ENCODE measurements around the gene CAMKMT.

CAMKMT gene

DNA sequence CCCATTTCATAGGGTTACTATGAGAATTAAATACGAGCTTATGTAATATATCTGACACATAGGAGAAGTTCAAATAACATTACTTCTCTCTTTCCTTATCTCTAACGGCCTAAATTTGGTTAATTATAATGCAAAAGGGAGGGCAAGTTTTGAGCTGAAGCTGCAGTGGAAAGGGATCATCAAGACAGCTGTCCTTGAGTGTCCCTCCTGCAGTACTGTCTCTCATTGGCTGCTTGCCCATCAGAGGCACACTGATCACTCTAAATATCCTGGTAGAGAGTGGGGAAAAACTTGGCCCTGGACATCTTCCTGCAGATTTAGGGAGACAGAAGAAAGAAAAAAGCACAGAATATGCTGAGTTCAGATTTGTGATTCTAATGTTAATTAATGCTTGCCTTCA is 186.0 kb downstream of the CAMKMT start:
- no peak for TF ChIP-seq CTCF (IDR thresholded peaks at IDR 0.05)
- Histone ChIP-seq H3K4me3 (no peak overlapping the region), H3K27ac (no peak overlapping the region)
- no peak for DNase-seq (ENCODE audit: low spot score)

DNA sequence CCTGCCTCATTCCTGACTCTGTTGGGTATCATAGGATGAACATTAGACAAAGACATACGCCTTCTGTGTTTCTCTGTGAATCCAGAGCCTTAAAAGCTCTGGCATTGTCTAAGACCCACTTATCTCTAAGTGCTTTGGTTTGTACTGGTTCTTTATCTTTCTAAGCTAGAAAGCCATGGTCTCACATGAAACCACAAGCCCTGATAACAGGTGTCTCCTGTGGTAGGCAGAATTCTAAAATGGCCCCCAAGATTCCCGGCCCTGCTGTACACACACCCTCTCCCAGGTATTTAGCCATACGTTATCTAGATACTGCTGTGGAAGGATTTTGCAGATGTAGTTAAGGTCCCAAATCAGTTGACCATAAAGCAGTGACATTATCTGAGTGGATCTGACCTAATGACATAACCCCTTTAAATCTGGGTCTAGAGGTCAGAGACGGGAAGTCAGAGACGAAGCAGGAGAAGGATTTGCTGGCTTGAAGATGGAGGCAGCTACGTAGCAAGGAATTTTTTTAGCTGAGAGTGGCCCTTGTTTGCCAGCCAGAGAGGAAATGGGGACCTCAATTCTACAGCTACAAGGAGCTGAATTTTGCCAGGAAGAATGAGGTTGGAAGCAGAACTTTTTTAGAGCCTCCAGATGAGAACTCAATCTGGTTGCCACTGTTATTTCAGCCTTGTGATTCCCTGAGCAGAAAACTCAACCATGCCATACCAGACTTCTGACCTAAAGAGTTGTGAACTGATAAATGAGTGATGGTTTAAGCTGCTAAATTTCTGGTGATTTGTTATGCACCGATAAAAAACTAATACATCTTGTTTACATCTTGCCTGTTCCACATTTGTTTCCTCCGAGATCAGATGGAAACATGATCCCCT is 186.7 kb downstream of the CAMKMT start:
- no peak for DNase-seq (ENCODE audit: low spot score)
- no peak for TF ChIP-seq CTCF (IDR thresholded peaks at IDR 0.05)
- Histone ChIP-seq H3K27ac (no peak overlapping the region), H3K4me3 (no peak overlapping the region)

DNA sequence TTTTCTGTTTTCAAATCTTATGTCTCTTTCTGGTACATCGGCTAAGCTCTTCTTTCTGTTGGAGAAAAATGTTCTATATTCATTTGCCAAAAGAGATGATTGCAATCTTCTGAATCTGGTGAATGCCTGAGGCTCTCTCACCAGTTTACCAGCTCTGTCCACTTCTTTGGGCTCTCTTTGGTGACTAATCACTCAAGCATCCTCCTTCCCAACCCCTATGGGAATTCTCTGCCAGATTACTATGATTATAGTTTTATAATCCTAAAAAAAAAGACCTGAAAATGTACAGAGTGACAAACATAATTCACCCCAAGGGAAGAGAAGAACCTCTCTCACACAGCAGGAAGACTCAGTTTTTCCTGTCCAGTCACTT is 187.3 kb downstream of the CAMKMT start:
- no peak for DNase-seq (ENCODE audit: low spot score)
- no peak for TF ChIP-seq CTCF (IDR thresholded peaks at IDR 0.05)
- Histone ChIP-seq H3K27ac (no peak overlapping the region), H3K4me3 (no peak overlapping the region)

- no peak for DNase-seq (ENCODE audit: low spot score)
- no peak for TF ChIP-seq CTCF (IDR thresholded peaks at IDR 0.05)
- no peak overlapping the region for H3K27ac ChIP-seq
- H3K4me3 ChIP-seq = no peak overlapping the region
These were observed 188.1 kb downstream of the CAMKMT start for GRCh38 chr2:44549856-44550255.

GRCh38 chr2:44550561-44550960 is 188.8 kb downstream of the CAMKMT start:
- no peak overlapping the region for H3K4me3 ChIP-seq
- TF ChIP-seq CTCF (IDR thresholded peaks at IDR 0.05) = no peak

DNA sequence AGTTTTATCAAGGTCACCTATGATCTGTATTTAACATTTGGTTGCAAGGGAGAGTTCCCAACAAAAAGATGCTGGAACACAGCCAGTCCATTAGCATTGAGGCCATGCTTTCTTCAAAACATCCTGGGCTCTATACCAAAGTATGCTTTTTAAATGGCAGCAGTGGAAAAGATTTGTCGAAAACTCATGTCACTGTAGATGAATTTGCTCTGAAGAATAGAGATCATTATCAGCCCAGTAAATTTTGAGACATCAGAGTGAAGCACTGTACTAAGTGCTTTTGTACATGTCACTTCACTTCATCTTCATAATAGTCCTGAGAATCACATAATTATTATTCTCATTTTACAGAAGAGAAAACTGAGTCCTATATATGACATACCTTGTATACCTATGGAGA is 189.8 kb downstream of the CAMKMT start:
- H3K27ac ChIP-seq = no peak overlapping the region
- H3K4me3 ChIP-seq = no peak overlapping the region
- no peak for TF ChIP-seq CTCF (IDR thresholded peaks at IDR 0.05)
- no peak for DNase-seq (ENCODE audit: low spot score)

More at GRCh38 chr2:44550561-44550960, 188.8 kb downstream of the CAMKMT start:
- H3K27ac ChIP-seq = no peak overlapping the region
- no peak for DNase-seq (ENCODE audit: low spot score)

GRCh38 chr2:44553456-44553855 is 191.7 kb downstream of the CAMKMT start:
- H3K4me3 ChIP-seq = no peak overlapping the region
- TF ChIP-seq CTCF (IDR thresholded peaks at IDR 0.05) = no peak
- DNase-seq (ENCODE audit: low spot score) = no peak
- H3K27ac ChIP-seq = no peak overlapping the region
